Kidney capillary endothelial cell (primary cell): ENCODE results near the gene CD72.

Source experiments
- DNase-seq: peaks from one replicate; pipeline ENCODE4 v3.0.0-alpha.2; 2018; ENCODE audit warnings: low spot score

Gene CD72, protein sequence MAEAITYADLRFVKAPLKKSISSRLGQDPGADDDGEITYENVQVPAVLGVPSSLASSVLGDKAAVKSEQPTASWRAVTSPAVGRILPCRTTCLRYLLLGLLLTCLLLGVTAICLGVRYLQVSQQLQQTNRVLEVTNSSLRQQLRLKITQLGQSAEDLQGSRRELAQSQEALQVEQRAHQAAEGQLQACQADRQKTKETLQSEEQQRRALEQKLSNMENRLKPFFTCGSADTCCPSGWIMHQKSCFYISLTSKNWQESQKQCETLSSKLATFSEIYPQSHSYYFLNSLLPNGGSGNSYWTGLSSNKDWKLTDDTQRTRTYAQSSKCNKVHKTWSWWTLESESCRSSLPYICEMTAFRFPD

DNA sequence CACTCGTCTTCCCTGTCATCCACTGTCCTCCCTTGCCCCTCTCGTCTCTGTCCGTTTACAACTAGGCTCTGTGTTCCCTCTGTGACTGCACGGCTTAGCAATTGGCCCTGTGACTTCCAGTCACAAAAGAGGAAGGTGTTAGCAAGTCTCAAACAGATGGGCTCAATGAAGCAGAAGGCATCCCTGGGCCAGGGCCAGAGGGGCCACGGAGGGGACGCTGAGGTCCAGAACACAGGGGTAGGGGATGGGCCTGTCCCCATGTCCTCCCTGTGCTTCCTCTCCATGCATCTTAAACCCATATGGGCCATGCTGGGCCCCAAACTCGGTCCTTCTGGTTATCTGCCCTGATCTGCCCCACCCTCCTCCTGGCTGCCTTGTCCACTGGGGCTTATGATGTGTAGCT, at the start of gene CD72:
TSS of gene CD72 (minus strand) at position 89 of the 403 bp plus-strand sequence. CDS start 110 bp downstream, outside the sequence.
- no peak for DNase-seq

DNA sequence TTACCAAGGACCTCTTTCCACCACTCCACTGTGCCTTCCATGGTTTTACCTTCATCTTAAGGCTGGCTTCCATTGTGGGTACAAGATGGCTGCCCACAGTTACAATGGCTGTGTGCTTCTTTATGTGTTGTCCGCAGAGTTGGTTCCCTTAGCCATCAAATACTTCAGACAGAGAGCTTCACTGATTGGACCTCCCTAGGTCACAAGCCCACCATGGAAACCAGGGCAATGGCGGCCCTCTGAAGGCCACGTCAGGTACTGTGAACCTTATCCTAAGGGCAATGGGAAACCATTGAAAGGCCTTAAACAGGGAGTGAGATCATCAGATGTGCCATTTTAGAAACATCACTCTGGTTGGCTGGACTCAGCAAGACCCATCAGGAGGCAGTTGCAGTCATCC, 49.7 kb upstream of the CD72 start:
- DNase-seq: no peak

DNA sequence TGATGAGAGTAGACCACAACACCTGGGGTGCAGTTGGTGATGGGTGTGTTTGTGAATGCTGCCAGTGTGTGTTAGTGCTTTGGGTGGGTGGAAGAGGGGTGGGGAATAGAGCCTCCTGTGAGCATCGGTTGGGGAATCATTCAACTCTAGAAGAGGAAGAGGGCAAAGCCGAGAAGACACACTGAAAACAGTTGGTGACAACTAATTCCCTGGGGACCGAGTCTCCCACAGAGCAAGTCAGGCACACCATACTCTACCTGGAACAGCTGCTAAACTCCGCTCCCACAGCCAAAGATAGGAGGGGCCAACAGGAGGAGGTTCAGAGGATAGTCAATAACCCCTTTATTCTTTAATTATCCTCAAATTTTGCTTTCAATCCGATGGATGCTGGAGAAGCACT, 48.3 kb upstream of the CD72 start:
- no peak for DNase-seq

DNA sequence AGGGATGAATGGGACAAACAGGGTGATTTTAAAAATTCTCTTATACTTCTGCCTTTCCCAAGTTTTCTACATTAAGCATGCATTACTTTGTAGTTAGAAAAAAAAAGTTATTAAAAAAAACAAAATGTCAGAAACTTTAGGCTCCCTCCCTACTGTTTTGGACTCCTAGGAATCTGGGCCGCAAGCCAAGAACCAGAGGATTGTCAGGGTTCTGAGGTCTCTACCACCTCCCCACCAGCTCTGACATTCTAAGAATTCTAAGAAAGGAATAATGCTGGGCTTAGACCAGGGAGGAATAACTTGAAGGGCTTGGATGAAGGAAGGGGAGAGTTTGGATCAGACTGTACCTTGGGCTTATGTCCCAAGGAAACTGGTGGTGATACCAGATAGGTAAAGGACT, 47.8 kb upstream of the CD72 start:
- DNase-seq: no peak

DNA sequence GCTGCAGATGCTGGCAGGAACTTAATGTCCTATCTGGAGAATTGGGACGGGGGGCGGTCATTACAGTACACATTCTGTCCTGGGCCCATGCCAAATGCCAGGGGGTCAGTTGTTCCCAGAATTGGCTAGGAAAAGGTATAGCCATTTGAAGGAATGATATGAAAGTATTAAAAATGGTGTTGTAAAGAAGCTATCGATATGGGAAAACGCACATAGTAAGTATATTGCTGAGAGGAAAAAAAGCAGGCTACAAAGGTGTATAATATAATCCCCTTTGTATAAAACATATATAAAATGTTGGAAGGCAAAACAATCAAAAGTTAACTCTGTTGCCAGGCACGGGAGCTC, 47.2 kb upstream of the CD72 start:
- DNase-seq: no peak

DNA sequence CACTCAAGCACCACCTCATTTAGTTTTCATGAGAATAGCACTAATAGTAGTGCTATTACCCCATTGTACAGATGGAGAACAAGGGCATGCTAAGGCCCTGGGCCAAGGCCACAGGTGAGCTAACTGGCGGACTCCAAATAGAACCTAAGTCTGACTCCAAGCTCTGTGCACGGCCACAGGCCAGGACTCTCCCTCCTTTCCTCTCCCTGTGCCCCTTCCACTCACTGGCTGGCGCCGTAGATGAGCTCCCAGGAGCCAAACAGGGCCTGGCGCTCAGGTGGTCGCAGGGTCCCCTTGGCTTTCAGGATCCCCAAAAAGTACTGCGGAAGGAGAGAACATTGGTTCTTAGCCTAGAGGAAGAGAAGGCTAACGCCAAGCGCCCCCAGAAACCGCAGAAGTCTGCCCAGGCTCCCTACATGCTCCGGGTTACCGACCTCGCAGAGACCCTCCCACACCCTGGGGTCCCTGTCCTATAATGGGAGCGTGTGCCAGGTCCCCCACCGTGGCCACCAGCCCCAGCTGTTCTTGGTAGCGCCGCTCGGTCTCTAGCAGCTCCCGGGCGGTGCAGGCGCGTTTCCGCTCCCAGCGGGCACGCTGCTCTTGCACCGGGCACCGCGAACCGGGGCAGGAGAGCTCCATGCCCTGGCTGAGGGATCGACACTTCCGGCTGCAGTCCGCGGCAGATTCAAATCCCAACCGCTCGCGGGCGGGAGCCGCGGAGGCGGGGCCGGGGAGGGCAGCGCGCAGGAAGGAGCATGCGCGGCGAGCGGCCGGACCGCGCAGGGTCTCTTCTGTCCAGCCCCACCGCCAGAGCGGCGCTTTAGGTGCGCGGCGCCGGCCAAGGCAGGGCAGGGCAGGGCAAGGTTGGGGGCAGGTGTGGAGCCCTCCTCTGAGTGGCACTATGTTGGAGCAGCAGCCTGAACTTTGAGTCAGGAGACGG, 46.6 kb upstream of the CD72 start, which contains the start of gene ARHGEF39:
TSS of gene ARHGEF39 (minus strand) at position 665 of the 940 bp plus-strand sequence. CDS start at position 639, 26 bp downstream.
- no peak for DNase-seq

DNA sequence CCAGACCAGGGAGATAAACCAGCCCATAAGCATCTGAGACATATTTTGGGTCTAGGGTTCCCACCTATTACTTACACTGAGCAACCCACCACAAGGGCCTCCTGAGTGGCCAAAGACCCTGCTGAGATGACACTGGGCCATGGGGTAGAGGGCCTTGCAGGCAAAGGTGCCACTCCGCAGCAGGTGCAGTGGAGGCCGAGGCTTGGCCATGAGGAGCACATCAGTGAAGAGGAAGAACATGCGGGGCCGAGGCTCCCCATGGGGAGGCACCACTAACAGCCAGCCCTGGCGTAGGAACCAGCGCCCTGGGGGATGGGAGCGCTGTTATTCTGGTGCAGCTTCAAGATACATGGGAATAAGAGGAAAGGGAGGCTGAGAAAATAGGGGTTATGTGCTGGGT, 44.2 kb upstream of the CD72 start:
- DNase-seq: no peak

DNA sequence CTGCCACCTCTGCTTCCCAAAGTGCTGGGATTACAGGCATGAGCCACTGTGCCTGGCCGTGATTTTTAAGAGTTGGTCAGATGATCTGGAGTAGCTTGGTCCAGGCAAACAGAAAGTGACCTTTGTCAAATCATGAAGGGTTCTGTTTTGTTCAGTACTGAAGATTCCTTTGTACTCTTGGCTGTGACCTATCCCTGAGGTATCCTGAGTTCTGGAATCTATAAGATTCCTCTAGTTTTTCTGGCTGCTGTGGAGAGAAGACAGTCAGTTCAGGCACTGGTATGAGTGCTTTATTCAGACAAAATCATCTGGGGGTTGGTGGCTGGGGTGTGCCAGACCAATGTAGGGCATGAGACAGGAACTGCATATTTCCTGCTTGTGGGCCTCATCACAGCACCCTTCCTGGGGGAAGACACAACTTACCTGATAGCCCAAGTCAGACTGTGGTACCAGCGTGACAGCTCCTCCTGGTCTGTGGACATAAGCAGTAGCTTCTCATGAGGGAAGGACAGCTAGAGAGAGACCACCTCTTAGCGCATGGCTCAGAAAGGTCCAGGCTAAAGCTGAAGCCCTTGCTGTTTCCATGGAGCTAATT, 43.6 kb upstream of the CD72 start:
- no peak for DNase-seq

DNA sequence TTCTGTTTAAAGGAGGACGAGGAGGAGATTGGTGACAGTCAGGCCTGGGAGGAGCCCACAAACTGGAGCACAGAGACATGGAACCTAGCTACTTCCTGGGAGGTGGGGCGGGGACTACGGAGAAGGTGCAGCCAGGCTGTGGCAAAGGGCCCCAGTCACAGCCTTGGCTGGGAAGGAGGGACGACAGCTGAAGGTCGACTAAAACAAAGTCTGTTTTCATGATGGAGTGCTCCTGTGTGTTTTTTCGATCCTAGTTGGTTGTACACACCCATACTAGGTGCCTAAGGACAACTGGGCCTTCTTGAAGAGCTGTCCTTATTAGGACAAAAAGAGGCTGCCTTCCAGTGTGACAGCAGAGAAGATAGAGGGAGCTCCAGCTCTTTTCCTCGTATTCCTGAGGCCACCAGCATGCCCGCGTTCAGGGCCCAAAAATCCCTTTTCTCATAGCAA, 42.8 kb upstream of the CD72 start:
- no peak for DNase-seq

DNA sequence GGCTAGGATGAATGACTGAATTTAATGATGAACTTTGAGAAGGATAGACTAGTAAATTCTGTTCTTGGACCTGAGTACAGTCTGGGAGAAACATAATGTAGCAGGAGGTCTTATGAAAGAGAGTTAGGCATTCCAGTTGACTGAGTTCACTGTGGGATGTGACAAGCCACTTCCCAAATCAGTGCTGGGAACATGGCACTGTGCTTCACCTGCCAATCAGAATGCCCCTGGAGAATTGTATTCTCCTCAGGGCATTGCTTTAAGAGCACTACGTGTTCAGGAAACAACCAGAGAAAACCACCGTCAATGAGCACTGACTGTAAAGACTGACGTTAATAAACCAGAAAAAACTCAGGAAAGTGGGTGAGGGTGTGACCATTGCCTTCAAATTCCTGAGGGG, 41.1 kb upstream of the CD72 start:
- DNase-seq: no peak

DNA sequence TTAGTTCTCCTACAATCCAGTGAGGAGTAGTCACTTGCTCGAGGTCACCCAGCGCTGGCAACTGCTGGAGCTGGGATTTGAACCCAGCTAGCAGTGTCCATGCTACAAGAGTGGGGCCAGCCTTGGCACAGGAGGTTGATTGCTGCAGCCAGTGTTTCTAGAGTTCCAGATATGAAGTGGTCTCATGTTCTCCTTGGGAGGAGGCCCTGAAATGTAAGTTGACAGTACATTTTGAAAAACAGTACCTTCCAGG, 40.7 kb upstream of the CD72 start:
- no peak for DNase-seq

DNA sequence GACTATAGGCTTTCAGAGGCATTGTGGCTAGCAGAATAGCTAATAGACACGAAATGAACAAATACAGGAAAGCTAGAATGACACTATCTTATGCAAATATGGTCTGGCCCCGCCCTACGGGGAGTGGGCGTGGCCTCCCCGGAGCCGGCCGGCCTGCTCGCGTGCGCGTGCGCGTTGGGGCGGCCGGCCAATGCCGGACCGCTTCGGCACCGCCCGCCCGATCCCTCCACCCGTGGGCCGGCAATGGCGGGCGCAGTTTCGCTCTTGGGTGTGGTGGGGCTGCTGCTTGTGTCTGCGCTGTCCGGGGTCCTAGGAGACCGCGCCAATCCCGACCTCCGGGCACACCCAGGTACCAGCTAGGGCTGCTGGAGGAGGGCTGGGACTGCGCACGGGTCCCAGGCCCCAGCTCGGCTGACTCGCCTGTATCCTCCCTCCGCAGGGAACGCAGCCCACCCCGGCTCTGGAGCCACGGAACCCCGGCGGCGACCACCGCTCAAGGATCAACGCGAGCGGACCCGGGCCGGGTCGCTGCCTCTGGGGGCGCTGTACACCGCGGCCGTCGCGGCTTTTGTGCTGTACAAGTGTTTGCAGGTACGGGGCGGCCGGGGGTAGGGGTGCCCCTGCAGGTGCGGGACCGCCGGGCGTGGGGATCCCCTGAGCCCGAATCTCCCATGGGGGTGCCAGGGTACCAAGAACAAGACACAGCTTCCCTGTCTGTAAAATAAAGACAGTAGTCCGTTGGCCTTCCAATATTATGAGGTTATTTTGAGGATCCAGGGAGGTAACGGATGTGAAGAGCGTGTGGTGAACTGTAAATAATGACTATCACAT, 40.1 kb upstream of the CD72 start, which contains the start of gene CCDC107:
TSS of gene CCDC107 (plus strand) at position 156 of the 831 bp plus-strand sequence. CDS start at position 244, 88 bp downstream.
- DNase-seq: peak; percentile 87

DNA sequence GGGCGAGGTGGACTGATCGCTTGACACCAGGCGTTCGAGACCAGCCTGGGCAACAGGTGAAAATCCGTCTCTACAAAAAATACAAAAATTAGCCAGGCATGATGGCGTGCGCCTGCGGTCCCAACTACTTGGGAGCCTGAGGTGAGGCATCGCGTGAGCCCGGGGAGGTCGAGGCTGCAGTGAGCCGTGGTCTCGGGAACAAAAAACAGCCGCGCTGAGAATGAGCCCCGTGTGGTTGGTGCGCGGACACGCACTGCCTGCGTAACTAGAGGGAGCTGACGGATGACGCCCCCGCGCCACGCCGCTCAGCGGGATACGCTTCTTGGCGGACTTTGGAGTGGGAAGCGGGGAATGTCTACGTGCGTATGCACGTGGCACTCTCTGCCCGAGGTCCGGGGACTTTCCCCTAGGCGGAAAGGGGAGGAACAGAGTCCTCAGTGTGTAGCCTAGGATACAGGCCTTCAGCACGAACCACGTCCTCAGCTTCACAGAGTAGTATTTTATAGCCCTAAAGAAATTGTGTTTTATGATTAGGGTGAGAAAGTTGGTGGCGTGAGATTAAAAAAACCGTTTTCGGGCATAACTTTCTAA, 39.4 kb upstream of the CD72 start, which contains the start of gene RMRP:
TSS of gene RMRP (minus strand) at position 474 of the 591 bp plus-strand sequence.
- DNase-seq: peak; percentile 97

DNA sequence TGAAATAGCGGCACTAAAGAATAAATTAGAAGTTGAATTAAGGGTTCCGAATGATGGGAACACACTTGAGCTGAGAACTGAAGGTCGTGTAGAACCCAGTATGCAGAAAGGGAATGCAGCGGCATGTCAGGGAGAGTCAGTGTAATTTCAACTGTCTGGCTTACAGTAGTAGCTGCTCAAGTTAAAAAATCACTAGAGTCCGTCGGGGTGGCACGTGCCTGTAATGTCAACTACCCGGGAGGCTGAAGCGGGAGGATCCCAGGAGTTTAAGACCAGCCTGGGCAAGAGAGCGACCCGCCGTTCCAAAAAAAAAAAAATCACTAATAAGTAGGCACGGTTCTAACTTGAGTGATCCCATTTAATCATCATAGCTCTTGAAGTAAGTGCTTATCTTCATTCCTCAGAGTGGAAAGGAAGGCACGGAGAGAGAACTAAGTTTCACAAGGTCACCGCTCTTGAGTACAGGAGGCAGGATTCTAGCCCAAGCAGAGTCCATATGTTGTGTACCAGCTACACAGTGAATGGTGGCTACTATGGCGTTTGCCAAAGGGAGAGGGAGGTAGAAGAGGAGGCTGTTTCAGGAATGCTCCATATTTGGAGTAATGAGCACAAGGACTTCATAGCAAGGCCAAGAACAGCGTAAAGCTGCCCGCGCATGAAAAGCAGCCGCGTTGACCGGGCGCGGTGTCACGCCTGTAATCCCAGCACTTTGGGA, 38.8 kb upstream of the CD72 start:
- no peak for DNase-seq

DNA sequence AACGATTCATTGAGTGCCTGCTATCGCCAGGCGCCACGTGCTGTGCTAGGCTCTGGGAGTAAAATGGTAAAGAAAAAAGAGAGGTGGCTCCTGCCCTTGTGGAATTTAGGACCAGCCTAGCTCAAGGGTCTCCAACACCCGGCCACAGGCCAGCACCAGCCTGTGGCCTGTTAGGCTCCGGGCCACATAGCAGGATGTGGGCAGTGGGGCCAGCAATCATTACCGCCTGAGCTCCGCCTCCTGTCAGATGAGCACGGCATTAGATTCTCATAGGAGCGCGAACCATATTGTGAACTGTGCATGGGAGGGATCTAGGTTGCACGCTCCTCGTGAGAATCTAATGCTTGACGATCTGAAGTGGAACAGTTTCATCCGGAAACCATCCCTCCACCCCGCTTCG, 38.1 kb upstream of the CD72 start:
- DNase-seq: no peak

DNA sequence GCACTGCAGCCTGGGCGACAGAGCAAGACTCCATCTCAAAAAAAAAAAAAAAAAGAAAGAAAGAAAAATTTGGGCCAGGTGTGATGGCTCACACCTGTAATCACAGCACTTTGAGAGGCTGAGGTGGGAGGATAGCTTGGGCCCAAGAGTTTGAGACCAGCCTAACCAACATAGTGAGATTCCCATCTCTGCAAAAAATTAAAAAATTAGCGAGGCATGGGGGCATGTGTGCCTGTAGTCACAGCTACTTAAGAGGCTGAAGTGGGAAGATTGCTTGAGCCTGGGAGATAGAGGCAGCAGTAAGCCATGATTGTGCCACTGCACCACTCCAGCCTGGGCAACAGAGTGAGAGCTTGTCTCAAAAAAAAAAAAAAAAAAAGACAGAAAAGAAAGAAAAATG, 35.4 kb upstream of the CD72 start:
- no peak for DNase-seq

DNA sequence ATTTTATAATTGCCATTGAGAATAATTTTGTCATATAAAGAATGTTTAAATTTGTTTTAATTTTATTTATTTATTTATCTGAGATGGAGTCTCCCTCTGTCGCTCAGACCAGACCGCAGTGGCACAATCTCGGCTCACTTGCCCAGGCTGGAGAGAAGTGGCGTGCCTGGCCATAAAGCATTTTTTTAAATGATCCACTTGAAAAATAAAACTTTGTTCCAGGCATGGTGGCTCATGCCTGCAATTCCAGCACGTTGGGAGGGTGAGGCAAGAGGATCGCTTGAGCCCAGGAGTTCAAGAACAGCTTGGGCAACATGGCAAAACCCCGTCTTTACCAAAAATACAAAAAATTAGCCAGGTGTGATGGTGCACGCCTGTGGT, 34.6 kb upstream of the CD72 start:
- no peak for DNase-seq

DNA sequence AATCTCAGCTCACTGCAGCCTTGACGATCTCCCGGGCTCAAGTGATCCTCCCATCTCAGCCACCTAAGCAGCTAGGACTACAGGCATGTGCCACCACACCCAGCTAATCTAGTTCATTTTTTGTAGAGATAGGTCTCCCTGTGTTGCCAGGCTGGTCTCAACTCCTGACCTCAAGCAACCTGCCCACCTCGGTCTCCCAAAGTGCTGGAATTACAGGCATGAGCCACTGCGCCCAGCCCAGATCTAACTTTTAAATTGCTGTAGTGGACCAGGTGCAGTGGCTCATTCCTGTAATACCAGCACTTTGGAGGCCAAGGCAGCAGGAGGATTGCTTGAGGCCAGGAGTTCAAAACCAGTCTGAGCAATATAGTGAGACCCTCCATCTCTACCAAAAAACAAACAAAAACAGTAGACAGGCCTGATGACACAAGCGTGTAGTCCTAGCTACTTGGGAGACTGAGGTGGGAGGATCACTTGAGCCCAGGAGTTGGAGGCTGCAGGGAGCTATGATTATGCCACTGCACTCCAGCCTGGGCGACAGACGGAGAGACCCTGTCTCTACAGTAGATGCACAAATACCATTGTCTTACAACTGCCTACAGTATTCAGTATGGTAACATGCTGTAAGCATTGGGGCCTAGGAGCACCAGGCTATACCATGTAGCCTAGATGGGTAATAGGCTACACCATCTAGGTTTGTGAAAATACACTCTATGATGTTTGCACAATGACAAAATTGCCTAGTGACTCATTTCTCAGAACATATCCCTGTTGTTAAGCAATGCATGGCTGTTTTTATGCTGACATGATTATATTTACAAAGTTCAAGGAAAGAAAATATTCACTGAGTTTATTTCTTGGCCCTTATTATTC, 34.0 kb upstream of the CD72 start:
- DNase-seq: no peak

DNA sequence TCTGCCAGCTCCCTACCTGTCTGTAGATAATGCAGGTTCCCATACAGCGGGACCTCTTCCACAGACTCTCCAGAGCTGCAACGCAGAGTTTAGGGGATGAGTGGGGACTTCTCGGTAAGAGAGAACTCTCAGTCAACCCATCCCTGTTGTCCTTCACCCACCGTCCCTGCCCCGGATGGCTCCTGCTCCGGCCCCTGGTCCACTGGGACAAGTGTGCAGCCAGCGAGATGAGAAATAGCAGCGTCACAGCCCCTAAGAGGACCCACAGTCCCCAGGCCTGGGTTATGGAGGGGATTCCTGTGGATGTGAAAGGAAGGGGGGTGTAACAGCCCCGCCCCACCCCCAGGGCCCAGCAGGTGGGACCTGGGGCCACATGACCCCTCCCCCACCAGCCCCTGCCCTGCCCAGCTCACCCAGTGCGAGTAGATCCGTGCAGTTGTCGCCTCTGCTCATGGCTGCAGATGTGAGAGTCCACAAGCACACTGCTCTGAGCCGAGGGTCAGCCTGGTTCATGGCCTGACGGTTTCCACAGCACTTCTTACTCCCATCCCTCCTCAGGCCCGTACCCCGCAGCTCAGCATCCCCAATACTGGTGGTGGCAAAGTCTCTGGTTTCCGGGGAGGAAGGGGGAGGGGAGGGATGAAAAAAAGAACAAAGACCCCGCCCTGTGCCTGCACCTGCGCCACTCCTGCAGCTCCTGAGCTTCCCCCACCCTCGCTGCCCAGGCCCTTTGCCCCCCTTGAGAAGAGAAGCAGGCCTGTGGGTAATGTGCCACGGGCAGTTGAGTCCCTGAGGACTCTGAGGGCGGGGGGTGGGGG, 32.3 kb upstream of the CD72 start, which contains the start of gene SIT1:
TSS of gene SIT1 (minus strand) at position 591 of the 818 bp plus-strand sequence. CDS start at position 513, 78 bp downstream.
- no peak for DNase-seq
